ENCODE results near the gene CTSO. TPM values are rescaled to one million over a fixed set of nuclear protein-coding genes. Genes with fewer than 3 reads are reported as not detected.
"Not testable (repeated sequence)": the region's sequence is repeated elsewhere in the genome, so short reads cannot be mapped to it uniquely, and the experiment has no call there.

Gene CTSO
- polyA plus RNA-seq, 1 experiment = 24.0 TPM

DNA sequence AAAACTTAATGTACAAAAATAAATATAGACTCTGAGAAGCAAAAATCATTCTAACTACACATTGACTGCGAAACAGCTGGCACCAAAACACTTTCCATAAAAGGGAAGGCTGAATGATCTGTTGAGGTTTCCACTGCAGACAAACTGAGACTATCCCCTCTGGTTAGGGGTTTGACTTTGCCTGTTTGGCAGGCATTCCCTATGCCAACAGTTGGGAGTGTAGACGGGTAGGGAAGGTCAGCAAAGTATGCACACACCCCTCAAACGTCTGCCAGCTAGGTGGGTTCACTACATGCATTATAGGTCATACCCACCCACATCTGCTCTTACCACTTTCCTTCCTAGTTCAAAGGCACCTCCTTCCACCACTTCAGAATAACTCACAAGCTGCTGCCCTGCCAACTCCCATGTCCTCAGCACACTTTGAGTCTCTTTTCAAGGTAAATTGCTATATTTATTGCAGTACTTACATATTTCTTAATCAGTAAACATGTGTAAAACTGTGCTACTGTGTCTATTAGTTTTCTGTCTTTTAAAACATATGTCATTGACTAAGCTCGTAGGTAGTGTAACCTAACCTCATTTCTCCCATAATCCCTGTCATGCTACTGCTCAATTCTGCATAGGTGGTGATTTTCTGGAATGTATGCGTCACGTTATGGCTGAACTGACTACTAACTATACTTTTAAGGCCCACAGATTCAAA lies 12.4 kb downstream of the CTSO start:
- ChIA-PET CTCF (no interaction called here), POLR2A (no interaction called here)
- Histone ChIP-seq H3K9me3 (ENCODE audit: control insufficient read depth, insufficient read depth, low read length) (no peaks in the 10 kb centered on the region), H3K4me3 (ENCODE audit: low read depth, low read length) (no peak overlapping the region), H3K27ac (ENCODE audit: low read depth, low read length) (no peak overlapping the region), H3K27me3 (ENCODE audit: control insufficient read depth, insufficient read depth, low read length) (no peaks in the 10 kb centered on the region)
- DNase-seq (ENCODE audit: low read depth, low spot score) = no peak
- TF ChIP-seq, protein P1, sequence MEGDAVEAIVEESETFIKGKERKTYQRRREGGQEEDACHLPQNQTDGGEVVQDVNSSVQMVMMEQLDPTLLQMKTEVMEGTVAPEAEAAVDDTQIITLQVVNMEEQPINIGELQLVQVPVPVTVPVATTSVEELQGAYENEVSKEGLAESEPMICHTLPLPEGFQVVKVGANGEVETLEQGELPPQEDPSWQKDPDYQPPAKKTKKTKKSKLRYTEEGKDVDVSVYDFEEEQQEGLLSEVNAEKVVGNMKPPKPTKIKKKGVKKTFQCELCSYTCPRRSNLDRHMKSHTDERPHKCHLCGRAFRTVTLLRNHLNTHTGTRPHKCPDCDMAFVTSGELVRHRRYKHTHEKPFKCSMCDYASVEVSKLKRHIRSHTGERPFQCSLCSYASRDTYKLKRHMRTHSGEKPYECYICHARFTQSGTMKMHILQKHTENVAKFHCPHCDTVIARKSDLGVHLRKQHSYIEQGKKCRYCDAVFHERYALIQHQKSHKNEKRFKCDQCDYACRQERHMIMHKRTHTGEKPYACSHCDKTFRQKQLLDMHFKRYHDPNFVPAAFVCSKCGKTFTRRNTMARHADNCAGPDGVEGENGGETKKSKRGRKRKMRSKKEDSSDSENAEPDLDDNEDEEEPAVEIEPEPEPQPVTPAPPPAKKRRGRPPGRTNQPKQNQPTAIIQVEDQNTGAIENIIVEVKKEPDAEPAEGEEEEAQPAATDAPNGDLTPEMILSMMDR (IDR thresholded peaks at IDR 0.05; ENCODE audit: low read depth, low read length) = no peak

DNA sequence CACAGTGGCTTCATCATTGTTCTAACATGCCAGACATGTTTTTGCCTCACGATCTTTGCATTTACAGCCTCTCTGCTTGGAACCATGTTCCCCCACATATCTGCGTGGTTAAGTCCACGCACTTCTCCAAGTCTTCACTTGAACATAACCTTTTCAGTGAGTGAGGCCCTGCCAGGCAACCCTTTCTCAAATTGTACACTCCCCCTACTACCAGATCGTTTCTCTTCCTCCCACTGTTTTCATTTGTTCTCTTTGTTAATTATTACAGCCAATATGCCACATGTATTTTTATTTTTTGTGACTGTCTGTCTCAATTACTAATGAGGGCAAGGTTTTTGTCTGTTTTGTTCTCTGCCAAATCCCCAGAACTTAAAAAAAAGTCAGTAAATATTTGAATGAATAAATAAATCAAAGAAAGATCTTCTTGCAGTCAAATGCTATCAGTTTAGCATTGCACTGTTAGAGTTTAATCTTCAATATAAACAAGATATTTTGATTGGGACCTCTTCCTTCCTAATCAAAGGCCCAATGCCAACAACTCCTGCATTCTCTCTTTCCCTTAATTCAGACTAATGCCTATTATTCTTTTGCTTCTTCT lies 18.2 kb downstream of the CTSO start:
- Histone ChIP-seq H3K27me3 (ENCODE audit: control insufficient read depth, insufficient read depth, low read length) (no peaks in the 10 kb centered on the region), H3K4me3 (ENCODE audit: low read depth, low read length) (no peak overlapping the region), H3K27ac (ENCODE audit: low read depth, low read length) (no peak overlapping the region), H3K9me3 (ENCODE audit: control insufficient read depth, insufficient read depth, low read length) (no peaks in the 10 kb centered on the region)
- ChIA-PET CTCF (no interaction called here), POLR2A (no interaction called here)
- TF ChIP-seq, protein P1 (IDR thresholded peaks at IDR 0.05; ENCODE audit: low read depth, low read length) = no peak
- DNase-seq (ENCODE audit: low read depth, low spot score) = no peak

DNA sequence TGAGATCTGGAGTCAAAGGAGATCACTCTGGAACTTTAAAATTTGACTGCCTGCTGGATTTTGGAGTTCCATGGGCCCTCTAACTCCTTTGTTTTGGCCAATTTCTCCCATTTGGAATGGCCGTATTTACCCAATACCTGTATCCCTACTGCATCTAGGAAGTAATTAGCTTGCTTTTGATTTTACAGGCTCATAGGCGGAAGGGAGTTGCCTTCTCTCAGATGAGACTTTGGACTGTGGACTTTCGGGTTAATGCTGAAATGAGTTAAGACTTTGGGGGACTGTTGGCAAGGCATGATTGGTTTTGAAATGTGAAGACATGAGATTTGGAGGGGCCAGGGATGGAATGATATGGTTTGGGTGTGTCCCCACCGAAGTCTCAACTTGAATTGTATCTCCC lies 19.0 kb downstream of the CTSO start:
- CTCF ChIA-PET; H3K27me3 ChIP-seq (ENCODE audit: control insufficient read depth, insufficient read depth, low read length); H3K27ac ChIP-seq (ENCODE audit: low read depth, low read length); DNase-seq (ENCODE audit: low read depth, low spot score); H3K4me3 ChIP-seq (ENCODE audit: low read depth, low read length); POLR2A ChIA-PET; H3K9me3 ChIP-seq (ENCODE audit: control insufficient read depth, insufficient read depth, low read length): not testable (repeated sequence)

DNA sequence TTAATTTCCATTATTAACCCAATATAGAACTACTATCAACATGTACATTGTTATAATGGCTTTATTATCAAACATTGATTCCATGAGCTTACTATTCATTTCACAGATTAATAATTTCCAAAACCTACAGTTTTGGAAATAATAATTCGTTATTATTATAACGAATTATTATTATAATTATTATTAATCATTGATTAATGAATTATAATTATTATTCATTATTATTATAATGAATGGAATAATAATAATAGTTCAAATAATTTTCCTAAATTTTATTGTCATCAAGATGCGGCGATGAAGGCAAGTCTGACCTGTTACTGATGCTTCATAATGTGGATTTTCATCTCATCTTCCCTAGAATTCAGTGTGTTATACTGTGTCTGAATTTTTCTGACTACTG lies 22.0 kb downstream of the CTSO start:
- Histone ChIP-seq H3K27ac (ENCODE audit: low read depth, low read length) (no peak overlapping the region), H3K9me3 (ENCODE audit: control insufficient read depth, insufficient read depth, low read length) (no peaks in the 10 kb centered on the region), H3K27me3 (ENCODE audit: control insufficient read depth, insufficient read depth, low read length) (no peaks in the 10 kb centered on the region), H3K4me3 (ENCODE audit: low read depth, low read length) (no peak overlapping the region)
- TF ChIP-seq, protein P1 (IDR thresholded peaks at IDR 0.05; ENCODE audit: low read depth, low read length) = no peak
- CTCF ChIA-PET = no interaction called here
- POLR2A ChIA-PET = no interaction called here
- no peak for DNase-seq (ENCODE audit: low read depth, low spot score)

DNA sequence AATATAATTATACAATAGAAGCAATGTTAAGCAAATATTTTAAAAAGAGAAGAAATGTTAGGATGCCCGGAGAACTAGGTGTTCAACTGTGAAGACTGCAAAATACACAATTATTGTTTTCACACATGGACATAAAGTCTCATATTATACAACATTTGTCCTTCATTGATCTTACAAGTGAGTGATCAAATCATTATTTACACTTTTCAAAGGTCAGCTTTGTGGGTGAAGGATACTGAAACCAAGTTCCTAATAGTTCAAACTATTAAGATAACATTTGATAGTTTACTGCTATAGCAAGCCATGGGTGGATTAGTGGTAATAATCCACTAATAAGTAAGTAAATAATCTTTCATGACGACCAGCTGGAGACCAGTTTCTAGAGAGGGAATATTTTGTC lies 23.3 kb downstream of the CTSO start:
- ChIA-PET CTCF (no interaction called here), POLR2A (no interaction called here)
- H3K27me3 ChIP-seq (ENCODE audit: control insufficient read depth, insufficient read depth, low read length) = no peaks in the 10 kb centered on the region
- DNase-seq (ENCODE audit: low read depth, low spot score) = no peak
- no peaks in the 10 kb centered on the region for H3K9me3 ChIP-seq (ENCODE audit: control insufficient read depth, insufficient read depth, low read length)
- H3K4me3 ChIP-seq (ENCODE audit: low read depth, low read length) = no peak overlapping the region
- TF ChIP-seq, protein P1 (IDR thresholded peaks at IDR 0.05; ENCODE audit: low read depth, low read length) = no peak
- H3K27ac ChIP-seq (ENCODE audit: low read depth, low read length) = no peak overlapping the region
